ENCODE data around the gene BTBD10.
"Not testable (repeated sequence)": the region's sequence is repeated elsewhere in the genome, so short reads cannot be mapped to it uniquely, and the experiment has no call there.

Gene BTBD10

DNA sequence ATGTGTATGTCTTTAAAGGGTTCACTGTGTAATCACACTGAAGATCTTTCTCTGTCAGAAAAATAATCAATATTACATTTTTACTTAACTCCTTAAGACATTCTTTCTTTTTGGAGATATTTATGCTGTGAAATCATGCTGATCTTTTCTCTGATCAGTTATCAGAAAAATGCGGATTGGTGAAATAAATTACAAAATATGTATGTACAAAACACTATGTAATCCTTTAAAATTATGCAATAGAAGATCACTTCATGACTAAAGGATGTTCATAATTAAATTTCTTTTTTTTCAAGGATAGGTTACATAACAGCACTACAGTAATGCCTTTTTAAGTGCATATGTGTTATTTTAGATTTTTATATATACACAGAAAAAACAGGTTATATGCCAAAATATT lies 24.7 kb downstream of the BTBD10 start:
- DNase-seq, result no peak

- DNase-seq, result not testable (repeated sequence)
These were observed 26.2 kb downstream of the BTBD10 start for GRCh38 chr11:13436836-13437235.

DNA sequence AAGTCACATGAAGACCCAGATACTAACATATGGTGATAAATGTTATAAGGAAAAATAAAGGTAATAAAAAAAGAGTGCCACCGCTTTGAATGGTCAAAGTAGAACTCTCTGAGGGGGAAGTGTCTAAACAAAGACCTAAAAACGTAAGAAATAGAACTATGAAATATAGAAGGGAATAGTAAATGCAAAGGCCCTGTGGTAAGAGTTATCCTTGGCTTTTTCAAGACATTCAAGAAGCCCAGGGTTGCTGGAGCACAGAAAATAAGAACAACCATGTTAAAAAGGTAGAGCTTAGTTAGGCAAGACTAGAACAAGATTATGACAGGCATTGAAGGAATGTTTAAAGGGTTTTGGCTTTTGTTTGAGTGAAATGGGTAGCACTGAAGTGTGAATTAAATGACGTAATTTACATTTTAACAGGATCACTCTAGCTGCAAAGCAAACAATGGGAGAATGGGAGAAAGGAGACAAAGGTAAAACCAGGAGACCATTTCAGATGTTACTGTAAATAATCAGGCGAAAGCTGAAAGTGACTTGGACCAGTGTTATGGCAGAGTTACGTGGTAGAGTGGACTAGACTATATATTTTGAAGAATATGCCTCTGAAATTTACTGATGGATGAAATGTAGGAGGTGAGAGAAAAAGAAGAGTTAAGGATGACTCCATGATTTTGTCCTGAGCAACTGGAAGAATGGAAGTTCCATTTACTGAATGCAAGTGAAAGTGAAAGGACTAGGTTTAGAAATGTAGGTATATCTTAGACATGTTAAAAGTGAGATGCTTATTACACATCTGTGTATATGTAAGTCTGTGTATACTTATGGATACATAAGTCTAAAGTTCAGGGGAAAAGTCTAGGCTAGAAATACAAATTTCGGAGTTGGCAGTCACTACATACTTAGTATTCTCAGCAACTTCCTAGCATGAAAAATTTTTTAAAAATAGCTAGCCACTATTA lies 28.5 kb downstream of the BTBD10 start:
- DNase-seq, result no peak

DNA sequence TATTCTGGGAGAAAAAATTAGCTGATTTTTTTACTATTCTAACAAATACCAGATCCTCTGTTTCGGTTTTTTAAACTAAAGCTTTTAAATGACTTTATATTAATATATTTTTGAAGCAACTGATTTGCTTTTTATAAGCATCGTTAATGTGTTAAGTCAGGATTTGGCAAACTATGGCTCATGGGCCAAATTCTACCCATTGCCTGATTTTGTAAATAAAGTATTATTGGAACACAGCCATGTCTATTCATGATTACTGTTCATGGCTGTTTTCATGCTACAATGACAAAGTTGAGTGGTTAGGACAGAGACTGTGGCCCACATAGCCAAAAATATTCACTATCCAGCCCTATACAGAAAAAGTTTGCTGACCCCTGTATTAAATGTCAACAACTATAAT lies 29.6 kb downstream of the BTBD10 start:
- DNase-seq, result no peak

DNA sequence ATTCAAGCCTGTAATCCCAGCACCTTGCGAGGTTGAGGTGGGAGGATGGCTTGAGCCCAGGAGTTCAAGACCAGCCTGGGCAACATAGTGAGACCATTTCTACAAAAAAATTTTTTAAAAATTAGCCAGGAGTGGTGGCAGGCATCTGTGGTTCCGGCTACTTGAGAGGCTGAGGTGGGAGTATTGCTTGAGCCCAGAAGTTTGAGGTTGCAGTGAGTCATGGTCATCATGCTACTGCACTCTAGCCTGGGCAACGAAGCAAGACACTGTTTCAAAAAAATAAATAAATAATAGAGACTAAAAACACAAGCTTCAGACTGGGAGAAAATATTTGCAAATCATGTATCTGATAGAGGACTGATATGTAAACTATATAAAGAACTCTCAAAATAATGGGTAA lies 33.2 kb downstream of the BTBD10 start:
- DNase-seq, result no peak

DNA sequence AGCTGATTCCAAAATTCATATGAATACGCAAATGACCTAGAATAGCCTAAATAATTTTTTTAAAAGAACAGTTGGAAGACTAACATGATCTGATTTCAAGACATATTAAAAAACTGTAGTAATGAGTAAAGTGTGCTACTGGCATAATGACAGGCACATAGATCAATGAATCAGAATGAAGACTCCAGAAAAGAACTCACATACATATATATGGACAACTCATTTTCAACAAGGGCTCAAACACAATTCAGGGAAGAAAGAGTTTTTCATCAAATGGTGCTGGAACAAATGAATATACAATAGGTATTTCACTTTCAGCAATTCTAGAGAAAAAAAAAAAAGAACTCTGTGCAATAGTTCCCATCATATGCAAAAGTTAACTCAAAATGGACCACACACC lies 33.7 kb downstream of the BTBD10 start:
- DNase-seq, result no peak

DNA sequence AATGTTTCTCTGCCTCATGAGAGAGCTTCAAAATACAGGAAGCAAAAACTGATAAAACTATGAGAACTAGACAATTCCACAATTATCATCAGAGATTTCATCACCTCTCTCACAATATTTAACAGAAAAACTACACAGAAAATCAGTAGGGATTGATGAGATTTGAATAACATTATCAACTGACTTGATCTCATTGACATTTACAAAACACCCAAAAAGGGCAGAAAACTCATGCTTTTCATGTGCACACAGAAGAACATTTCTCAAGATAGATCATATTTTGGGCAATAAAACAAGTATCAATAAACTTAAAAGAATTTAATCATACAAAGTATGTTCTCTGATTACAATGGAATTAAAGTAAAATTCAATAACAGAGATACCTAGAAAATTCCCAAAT lies 35.6 kb downstream of the BTBD10 start:
- no peak for DNase-seq

DNA sequence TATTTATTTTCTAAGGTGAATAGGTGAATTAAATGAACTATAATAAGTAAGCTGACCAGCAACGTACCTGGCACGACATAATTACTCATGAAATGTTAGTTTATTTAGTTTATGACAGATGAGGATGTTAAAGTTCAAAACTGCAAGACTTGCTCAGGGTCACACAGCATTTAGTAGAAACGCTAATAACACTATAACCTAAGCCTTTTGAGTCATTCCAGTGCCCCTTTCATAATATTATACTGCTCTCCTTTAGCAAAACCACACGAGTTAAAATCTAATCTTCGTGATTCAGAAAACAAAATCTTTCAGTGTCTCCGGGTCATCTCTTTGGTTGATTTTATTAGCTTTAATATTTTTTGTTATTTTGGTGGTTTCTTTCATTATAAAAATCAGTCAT lies 39.6 kb downstream of the BTBD10 start:
- no peak for DNase-seq

GRCh38 chr11:13421561-13421960 lies 41.5 kb downstream of the BTBD10 start:
- no peak for DNase-seq

DNA sequence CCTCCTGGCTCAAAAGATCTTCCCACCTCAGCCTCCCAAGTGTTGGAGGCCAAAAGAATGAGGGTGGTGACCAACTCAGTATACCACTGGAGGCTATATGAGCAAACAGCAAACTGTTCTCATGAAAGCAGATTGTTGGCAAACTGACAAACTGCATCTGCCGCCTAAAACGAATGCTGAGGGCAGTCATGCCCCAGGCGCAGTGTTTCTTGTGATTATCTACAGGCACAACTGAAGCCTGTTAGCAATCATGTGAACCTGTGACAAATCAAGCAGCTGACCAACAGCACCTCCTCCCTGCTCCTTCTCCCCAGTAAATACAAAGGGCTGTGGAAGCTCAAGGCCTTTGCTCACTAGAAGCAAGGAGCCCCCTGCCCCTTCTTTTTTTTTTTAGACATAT lies 47.8 kb downstream of the BTBD10 start:
- no peak for DNase-seq

DNA sequence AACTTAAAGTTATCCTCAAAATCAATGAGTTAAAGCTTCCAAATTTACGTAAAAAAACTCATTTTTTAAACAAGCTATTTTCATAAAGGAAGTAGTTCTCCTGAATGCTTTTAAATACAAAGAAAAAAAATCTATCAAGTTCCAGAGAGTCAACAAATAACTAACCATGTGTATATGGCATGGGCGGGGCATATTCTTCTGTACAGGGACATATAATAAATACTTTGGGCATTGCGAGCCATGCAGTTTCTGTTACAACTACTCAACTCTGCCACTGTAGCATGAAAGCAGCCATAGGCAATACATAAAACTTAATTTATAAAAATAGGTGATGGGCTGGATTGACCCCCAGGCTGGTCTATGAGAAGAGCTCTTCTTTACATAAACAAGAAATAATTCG lies 57.8 kb downstream of the BTBD10 start:
- no peak for DNase-seq

DNA sequence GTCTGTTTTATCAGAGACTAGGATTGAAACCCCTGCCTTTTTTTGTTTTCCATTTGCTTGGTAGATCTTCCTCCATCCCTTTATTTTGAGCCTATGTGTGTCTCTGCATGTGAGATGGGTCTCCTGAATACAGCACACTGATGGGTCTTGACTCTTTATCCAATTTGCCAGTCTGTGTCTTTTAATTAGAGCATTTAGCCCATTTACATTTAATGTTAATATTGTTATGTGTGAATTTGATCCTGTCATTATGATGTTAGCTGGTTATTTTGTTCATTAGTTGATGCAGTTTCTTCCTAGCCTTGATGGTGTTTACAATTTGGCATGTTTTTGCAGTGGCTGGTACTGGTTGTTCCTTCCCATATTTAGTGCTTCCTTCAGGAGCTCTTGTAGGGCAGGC lies 64.7 kb downstream of the BTBD10 start:
- DNase-seq, result not testable (repeated sequence)

DNA sequence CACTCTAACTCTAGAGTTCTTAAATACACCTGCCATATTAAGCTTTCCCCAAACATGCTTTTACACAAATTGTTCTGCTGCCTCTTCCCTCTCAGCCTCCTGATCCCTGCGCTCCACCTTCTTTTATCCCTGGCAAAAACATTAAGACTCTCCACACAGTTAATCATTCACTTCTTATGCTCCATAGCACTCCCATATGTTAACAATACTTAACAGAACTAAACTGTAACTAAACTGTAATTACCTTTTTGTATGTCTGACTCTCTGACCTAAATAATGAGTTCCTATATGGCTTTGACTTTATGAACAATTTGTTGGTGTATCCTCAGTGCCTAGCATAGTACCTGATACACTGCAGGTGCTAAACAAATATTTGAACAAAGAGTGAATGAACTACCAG lies 71.8 kb downstream of the BTBD10 start:
- DNase-seq, result no peak

GRCh38 chr11:13388741-13389140 lies 74.3 kb downstream of the BTBD10 start:
- no peak for DNase-seq

DNA sequence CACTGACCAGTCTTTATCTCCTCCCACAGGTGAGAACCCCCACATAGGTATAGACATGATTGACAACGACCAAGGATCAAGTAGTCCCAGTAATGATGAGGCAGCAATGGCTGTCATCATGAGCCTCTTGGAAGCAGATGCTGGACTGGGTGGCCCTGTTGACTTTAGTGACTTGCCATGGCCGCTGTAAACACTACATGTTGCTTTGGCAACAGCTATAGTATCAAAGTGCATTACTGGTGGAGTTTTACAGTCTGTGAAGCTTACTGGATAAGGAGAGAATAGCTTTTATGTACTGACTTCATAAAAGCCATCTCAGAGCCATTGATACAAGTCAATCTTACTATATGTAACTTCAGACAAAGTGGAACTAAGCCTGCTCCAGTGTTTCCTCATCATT lies 76.5 kb downstream of the BTBD10 start:
- DNase-seq, result no peak

- peak; percentile 18 for DNase-seq
These were observed 77.9 kb downstream of the BTBD10 start for GRCh38 chr11:13384908-13385640.

DNA sequence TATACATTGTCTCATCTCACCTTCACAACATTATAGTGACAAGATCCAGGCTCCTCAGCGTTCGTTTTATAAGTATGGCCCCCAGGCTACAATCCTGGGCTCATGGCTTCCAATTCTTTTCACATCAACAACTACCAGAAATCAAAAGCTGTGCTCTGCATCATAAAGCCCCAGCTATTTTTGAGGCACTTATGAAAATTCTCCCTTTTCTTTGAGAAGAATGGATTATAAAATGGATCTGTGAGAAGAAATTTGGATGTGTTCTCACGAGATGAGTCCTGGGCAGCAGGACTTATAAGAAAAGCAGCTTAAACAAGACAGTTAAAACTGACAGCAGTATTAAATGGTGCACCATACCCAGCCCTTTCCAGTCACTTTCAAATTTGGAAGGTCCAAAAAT lies 80.3 kb downstream of the BTBD10 start:
- no peak for DNase-seq

DNA sequence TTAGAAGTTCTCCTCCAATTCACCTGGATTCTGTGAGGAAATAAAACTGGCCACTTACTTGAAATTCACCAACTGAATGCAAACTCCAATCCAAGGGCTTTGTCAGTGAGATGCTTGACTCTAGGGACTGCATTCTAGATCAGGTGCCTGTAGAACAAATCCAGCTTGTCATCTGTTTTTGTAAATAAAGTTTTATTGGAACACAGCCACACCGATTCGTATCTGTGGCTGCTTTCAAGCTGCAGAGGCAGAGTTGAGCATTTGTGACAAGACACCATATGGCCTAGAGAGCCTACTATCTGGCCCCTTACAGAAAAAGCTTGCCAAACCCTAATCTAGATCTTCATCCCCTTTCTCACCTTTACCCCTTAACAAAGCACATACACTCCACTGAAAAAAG lies 82.3 kb downstream of the BTBD10 start:
- no peak for DNase-seq

- no peak for DNase-seq
These were observed 84.7 kb downstream of the BTBD10 start for GRCh38 chr11:13378316-13378715.

DNA sequence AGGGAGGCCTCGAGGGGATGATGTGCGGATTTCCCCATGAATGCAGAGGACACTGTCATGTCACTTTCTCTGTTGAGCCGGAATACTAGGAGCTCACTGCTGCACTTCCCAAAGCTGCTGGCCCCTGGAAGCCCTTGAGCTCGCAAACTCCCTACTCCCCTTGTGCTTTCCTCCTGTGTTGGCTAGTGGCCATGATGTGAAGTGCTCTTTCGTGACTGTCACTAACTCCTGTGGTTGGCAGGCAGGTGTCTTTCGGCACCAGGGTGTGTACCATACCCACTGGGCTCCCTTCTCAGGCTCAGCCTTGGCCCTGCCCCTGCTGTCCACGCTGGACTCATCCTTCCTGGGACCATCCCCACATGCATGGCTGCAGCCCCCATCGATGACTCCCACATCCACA lies 86.2 kb downstream of the BTBD10 start:
- DNase-seq, result no peak

GRCh38 chr11:13376402-13376801 lies 86.6 kb downstream of the BTBD10 start:
- no peak for DNase-seq

GRCh38 chr11:13375798-13376197 lies 87.2 kb downstream of the BTBD10 start:
- DNase-seq, result no peak

DNA sequence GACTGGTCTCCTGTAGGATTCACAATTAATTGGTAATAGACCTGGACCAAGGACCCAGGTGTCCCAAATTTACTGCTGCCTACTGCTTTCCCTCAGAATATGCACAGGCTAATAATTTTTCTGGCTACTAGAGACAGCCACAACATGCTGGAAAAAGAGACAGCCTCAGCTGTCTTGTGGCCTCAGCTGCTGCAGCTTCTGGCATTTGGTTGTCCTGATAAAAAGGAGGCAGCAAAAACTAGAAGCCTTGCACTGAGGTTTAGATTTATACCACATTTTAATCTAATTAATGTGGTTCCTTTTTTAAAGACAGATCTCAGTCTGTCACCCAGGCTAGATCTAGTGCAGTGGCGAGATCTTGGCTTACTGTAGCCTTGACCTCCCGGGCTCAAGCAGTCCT lies 89.8 kb downstream of the BTBD10 start:
- no peak for DNase-seq

GRCh38 chr11:13368041-13368446 lies 95.0 kb downstream of the BTBD10 start:
- no peak for DNase-seq

All from COR-L47 (cell line).